Mucosa of gallbladder (tissue), 1 donor: Measurements from ENCODE around the gene LHFPL3. TPM values are rescaled to one million over a fixed set of nuclear protein-coding genes. Genes with fewer than 3 reads are reported as not detected.
"Not testable (repeated sequence)": the region's sequence is repeated elsewhere in the genome, so short reads cannot be mapped to it uniquely, and the experiment has no call there.

Experiments
- DNase-seq: peaks from one replicate; pipeline ENCODE4 v3.0.0-alpha.2; 2020; ENCODE audit warnings: low spot score
- total RNA-seq: library from RNA; stranded (reverse); gene quantifications from one replicate; pipeline ENCODE4 v1.2.1, GENCODE V29; 2021
- donor health status: DM: no; HTN: no; CAD: no.

Gene LHFPL3
- total RNA-seq, 1 donor from 2014 or later = not detected

DNA sequence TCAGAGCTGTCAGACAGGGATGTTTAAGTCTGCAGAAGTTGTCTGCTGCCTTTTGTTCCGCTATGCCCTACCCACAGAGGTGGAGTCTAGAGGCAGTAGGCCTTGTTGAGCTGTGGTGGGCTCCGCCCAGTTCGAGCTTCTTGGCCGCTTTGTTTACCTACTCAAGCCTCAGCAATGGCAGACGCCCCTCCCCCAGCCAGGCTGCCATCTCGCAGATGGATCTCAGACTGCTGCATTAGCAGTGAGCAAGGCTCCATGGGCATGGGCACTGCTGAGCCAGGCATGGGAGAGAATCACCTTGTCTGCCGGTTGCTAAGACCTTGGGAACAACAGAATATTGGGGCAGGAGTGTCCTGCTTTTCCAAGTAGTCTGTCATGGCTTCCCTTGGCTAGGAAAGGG, 267.2 kb downstream of the LHFPL3 start:
- not testable (repeated sequence) for DNase-seq

DNA sequence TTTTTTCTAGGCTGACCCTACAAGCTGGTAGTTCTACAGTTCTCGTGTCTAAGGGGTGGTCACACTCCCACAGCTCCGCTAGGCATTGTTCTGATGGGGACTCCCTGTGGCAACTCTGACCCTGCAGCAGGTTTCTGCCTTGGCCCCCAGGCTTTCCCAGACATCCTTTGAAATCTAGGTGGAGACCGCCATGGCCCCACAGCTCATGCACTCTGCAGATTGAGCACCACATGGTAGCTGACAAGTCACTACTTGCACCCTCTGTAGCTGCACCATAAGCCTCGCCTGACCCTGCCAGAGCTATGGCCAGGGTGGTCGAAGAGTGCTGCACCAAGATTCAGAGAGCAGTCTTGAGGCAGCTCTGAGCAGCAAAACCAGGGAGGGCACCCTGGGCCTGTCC, 275.6 kb downstream of the LHFPL3 start:
- DNase-seq = no peak

DNA sequence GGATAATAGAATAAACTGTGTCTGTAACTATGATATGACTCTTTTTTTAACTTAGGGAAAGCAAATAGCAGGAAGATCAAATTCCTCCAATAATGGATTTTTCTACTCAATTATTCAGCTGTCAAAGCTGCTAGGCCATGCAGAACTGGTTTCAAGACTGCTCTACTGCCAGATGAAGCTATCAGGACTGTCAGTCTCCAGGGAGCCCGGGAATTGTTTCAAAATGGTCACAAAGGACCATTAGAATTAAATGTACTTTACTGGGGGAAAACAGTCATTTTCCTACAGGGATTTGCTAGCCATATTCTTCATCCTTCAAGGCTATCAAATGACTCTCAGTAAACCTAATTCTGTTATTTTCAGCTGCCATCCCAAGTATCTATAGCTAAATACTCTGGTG, 276.3 kb downstream of the LHFPL3 start:
- no peak for DNase-seq

DNA sequence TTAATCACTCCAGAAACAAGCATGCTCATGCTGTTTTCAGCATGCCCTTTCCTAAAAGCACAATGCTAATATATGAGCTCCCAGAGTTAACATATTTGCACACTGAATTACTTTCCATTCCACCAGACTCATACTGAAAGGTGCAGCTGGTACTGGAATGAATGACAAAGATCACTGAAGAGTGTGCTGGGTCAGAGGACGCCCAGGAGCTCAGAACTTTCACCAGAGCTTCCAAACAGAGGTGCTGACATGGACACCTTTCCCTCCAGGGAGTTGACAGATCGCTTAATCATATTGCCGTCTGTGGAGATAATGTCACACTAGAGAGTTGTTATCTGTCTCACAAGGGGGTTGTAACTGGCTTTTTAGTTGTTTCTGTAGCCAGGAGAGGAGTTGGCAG, 292.9 kb downstream of the LHFPL3 start:
- no peak for DNase-seq

DNA sequence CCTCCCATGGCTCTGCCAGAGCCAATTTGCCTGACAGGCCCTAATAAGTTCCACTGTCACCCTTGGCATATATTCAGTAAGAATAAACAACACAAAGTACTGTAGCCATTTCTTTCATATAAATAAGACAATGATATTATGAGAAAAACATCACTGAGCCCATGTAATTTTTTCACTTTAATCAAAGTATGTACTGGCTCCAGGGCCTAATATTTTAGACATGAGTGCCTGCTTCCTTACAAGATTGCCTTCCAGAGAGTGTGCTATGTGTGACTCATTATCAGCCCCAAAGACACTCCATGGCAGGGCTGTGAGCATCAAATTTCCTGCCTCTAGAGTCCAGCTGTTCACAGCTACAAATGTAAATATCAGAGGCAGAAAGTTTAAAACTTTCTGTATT, 297.6 kb downstream of the LHFPL3 start:
- no peak for DNase-seq

DNA sequence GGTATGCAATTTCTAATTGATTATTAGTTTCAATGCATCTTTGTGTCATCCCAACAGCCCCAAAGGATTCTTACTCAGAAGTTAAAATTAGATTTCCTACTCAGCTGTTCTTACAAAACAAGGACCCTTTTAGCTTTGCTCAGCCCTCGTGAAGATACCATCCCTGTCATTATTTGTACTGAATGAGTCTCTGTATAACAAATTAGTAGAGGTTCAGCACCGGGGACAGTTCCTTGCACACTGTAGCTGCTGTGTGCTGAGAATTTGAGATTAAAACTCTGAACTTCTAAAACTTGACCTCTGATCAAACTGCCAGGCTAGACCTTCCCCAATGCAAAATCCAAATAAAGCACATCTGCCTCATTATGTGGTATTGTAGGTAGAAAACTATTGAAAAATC, 299.1 kb downstream of the LHFPL3 start:
- peak; percentile 13 for DNase-seq

DNA sequence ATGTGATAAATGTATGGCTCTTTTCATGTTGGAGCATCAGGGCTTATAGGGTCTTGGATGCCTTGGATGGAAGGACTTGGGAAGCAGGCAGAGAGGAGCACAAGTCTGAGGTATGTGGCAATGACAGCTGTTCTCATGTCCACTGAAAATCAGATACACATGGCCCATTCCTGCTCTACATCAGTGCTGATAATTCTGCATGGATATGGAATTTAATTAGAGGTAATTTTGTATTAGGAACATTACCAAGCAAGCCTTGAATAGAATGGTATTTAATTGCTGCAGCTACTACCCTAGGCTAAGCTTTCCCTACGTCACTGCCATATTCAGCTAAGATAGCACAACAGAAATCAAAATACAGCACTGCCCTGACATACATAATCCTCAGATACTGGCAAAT, 299.6 kb downstream of the LHFPL3 start:
- no peak for DNase-seq

DNA sequence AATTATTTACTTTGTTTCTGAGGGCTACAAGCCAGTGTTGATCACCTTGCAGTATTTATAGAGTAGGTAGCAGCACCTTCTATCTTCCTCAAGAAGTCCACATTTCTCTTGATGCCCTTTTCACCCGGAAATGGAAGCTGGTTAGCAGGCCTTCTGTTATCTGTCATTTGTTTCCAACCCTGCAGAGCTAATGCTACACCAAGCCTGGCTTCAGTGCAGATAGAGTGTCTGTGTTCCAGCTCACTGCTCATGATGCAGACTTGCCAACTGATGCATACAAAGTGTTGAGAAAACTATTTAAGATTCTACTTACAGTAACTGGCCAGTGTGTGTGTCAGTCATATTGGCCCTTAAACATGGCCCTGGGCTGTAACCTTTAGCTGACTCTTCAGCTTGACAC, 301.0 kb downstream of the LHFPL3 start:
- no peak for DNase-seq

DNA sequence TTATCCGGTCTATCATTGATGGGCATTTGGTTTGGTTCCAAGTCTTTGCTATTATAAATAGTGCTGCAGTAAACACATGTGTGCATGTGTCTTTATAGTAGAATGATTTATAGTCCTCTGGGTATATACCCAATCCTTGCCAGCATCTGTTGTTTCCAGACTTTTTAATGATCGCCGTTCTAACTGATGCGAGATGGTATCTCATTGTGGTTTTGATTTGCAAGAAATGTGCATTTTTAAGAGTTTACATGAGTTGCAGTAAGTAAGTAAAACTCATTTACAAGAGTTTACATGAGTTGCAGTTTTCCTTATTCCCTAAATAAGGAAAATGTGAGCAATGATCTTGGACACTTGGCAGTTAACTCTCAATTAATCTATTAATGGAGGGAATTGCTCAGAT, 312.1 kb downstream of the LHFPL3 start:
- DNase-seq = no peak

DNA sequence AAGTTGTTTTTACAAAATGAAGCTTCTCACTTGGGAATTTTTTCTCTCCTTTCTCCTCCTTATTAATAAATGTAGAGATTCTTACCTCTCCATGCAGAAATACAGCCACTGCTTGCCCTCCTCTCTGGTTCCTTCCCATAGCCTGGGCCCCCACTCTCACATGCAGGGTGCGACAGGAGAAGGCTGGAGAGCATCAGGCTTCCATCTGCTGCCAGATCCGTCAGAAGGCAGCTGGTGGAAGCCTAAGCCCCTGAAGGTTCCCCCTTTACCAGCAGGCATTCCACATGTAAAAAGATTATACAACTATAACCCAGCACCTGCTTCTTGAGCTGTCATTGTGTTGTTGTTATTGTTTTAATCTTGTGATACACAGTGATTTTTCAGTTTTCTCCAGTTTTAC, 314.2 kb downstream of the LHFPL3 start:
- DNase-seq = no peak

DNA sequence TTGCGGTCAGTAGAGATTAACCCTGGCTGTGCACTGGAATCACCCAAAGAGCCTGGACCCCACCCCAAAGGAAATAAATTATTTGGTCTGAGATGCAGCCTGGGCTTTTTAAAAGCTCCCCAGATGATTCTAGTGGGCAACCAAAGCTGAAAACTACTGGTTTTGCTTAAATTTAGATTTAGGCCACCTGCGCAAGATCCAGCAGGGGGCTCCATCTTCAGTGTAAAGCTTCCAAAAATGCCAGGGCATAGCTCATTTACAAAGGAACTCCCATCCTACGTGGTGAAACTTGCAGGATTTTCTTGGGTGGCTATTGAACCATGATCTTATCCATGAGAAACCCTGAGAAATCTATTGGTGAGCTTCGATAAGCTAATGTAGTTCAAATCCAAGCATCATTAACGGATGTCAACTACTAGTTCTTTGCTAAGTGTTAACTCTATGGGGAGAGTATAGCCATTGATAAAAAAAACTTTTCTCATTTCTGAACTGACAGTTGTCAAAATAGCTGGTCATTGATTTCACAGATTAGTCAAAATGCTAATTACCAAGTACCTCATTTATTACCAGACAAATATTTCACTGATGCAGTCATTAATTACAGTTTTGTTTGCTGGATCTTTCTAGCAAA, 315.3 kb downstream of the LHFPL3 start:
- no peak for DNase-seq

DNA sequence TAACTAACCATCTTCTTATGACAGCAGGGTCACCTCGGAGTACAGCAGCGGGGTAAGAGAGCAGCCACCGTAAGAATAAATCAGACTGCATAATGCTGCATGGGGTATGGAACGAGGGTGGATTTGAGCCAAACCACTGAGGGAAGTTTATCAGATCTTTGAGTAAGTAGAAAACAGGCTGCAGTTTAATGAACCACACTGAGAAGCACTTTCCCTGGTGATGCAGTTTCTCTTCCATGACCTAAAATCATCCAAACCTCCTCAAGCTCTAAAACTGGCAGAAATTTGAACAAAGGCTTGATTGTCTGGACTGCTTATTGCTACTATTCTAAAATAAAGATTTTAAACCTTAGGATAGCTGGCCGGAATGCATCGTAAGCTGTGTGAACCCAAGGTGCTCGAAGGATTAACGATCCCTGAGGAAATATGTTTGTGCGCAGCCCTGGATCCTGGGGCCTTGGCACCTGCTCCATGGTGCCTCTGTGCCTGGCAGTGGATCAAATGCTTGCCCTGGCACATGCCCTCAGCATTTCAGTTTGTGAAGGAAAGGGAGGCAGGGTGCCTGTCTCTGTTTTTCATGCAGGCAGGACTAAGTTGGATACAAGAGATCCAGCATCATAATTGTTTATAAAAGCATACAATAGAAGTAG, 322.7 kb downstream of the LHFPL3 start:
- DNase-seq = no peak

DNA sequence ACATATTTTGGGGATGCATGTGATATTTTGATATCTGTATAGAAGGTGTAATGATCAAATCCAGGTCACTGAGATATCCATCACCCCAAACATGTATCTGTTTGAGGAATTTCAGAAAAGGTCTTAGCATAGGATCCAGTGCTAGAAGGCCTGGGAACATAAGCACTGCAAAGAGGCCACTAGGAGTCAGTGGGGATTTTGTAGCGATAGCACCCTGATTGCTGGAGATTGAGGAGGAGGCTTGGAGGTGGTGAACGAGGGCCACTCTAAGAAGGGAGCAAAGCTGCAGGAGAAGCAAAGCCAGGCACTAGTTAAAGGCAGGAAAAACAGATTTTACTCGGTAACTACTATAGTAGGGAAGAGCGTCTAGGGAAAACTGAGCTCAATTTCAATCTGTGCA, 324.0 kb downstream of the LHFPL3 start:
- no peak for DNase-seq

DNA sequence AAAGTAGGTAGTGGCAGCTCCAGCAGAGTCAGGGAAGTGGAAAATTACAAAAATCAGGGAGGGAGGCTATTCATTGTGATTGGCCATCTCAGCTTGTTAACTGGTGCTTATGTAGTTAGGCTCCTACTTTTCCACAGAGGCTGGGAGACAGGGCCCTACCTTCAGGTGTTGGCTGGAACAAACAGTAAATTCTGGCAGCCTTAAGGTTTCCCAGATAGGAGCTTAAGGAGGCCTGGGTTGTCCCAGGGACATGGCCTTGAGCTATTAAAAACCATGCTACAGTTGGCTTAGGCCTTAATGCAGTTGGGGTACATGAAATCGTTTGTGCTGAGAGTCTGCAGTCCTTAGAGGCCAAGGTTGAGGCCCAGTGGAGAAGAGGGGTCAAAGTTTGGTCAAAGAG, 324.5 kb downstream of the LHFPL3 start:
- DNase-seq = no peak

DNA sequence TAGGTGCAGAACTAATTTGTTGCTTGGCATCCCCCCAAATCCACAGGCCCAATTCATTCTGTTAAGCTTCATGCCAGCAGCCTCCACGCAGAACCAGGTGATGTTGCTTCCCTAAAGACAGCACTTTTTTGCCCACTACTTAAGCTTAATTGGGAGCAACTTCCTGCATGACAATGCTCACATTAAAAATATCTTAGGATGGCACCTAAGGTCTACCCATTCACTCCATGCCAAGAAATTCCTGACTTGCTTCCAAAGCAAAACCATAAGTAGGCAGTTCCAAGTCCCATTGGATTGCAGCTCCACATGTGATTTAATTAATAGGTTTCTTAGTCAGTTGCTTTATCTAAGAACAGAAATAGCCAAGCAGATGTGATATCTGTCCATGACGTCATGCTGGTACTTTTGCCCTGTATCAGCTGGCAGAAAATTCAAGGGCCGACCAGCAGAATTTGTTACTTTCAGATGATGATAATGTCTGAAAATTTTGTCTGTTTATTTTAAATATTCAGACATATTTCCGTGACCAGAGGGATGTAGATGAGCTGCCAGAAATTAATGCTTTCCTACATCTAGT, 325.5 kb downstream of the LHFPL3 start:
- no peak for DNase-seq

DNA sequence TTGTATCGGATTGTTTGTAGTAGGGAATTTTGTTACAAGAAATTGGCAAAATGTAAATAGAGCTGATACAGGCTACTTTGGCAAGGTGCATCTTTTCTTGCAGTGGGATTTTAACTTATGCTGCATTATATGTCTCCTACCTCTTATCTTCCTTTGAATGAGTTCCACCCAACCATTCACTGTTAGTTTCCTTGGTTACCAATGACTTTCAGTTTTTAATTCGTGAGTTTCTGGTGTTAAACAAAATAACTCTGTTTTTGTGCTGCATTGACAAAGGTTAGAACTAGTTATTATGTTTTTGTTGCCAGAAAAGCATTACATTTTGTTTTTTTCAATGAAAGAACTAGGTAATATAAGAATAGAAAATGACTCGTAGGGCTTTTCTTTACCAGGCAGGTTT, 327.2 kb downstream of the LHFPL3 start:
- no peak for DNase-seq

DNA sequence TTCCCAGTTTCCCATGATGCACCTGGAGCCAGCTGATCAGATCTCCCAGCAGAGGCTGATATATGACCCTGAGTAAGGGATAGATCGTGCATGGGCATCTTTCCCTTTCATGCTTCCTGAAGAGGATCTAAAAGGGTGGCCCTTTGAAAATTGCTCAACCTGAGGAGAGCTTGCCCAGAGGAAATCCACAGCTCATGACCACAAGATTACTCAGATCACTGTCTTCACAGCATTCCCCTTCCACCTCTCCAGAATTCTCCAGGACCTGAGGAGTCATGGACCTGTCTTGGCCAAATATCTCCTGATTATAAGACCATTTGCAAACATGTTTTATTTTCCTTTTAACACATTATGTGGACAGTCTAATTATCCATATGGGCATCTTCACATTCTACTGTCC, 328.1 kb downstream of the LHFPL3 start:
- DNase-seq = no peak

DNA sequence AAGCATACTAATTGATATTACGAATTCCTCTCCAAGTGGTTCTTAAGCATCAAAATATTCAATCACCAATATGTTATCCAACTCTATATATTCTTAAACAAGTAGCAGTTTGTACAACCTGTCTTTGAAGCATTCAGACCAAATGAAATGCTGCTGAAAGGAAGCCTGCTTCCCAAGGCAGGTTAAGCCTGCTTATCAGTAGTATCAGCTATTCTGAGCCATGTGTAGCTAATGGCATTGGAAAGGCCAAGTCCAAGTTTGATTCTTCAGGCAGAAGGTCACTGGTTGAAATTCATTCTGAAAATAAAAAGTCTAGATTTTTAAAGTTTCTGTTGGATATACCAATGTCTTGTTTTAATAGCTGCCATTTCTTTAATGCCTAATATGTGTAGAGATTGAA, 328.7 kb downstream of the LHFPL3 start:
- no peak for DNase-seq

DNA sequence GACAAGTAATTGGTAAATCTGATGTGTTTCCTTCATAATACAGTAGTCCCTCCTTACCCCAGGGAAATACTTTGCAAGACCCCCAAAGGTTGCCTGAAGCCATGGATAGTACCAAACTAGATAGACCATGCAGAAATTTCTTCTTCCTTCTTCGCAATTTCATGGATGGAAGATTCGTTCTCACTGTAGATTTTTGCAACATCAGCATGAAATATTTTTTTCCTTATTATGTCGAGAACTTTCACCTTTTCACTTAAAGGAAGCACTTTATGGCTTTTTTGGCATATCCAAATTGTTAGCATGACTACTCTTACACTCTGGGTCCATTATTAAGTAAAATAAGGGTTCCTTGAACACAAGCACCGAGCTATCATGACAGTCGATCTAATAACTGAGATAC, 333.2 kb downstream of the LHFPL3 start:
- no peak for DNase-seq

DNA sequence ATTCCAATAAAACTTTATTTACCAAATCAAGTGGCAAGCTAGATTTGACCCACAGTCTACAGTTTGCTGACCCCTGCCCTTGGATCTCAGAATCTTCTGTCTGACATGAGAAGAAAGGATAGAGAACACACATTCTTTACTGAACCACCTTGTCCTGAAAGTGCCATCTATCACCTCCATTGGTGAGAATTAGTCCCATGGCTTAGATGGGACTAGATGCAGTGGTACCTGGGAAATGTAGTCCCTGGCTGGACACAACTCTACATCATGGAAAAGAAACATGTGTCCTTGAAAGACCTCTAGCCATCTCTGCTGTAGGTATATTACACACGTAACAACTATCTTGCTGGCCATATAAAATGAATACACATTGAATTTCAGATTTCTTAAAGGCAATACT, 336.2 kb downstream of the LHFPL3 start:
- no peak for DNase-seq

DNA sequence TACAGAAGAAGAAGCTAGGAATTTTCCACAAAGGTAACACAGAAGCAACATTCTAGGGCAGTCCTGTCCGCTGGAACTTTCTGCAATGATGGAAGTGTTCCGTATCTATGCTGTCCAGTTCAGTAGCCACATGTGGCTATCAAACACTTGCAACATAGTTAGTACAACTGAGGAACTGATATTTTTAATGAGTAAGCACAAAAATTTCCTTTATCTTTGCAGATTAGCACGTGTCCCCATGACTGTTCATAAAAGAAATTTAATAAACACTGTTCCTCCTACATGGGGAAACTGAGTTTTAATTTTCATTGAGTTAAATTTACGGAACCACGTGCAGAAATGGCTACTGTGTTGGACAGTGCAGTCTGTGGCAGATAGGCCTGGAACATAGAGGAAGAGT, 349.2 kb downstream of the LHFPL3 start:
- DNase-seq = no peak

DNA sequence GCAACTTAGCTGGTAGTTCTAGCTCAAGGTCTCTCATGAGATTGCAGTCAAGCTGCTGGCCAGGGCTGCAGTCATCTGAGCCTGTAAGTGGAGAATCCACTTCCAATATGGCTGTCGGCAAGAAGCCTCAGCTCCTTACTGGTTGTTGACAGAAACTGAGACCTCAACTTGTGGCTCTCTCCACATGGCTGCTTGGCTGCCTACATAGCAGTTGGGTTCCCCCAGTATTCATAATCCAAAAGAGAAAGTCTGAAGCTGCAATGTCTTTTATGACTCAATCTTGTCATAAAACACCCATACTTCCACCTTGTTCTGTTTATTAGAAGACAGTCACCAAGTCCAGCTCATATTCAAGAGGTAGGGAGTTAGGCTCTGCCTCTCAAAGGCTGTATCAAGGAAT, 350.7 kb downstream of the LHFPL3 start:
- DNase-seq = no peak

DNA sequence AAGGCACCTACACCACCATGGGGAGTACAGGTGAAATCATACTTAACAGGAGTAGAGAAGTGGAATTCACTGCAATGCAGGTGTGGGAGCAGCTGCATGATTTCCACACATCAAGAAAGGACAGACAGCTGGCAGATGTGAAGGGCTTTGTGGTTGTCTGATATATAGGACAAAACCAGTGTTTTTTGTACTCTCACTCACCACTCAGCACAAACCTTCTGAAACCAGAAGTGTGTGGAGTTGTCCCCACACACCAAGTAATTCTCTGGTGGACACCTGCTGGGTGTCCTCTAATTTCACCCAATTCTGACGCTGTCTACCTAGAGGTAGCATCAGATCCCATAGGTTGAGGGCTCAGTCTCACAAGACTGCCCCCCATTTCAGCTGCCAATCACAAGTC, 357.9 kb downstream of the LHFPL3 start:
- DNase-seq = no peak

DNA sequence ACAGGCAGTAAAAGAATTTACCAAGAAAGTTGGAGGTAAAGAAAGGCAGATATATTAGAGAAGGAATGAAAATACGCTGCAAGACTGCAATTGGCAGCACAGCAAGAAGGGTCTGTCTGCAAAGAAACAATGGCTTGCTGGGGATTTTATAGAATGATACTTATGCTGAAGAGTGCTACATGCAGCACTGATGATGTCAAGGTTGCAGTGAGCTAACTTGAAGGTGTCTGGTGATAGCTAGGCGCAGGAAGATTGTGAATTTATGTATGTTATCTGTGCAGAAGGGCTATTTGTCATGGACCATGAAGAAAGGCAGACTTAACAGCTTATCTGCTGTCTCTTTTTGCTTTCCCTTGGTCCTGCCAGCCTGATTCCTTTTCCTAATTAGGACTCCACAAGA, 366.3 kb downstream of the LHFPL3 start:
- no peak for DNase-seq
